Measurements from ENCODE around the gene SND1.
A peak's percentile ranks its signal among the peaks of the same experiment; 100 is the strongest.

The SND1 gene

DNA sequence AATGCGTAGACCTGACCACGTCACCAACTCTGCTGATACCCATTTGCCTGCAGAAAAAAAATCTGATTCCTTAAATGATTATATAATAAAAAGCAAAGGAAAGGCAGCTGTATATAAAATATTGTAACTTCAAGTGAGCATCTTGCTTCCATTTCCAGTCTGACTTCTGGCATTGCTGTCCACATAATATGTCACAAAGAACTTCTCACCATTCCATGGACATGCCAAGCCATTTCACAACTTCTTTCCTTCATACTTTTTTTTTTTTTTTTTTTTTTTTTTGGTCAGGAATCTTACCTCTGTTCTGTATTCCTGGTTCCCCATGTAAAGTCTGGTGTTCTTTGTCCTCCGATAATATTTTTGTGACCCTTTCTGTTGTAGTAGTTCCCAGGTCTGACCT, 165.5 kb downstream of the SND1 start:
- DNase-seq (ENCODE audit: low read depth) = no peak
- TF ChIP-seq, protein P1, sequence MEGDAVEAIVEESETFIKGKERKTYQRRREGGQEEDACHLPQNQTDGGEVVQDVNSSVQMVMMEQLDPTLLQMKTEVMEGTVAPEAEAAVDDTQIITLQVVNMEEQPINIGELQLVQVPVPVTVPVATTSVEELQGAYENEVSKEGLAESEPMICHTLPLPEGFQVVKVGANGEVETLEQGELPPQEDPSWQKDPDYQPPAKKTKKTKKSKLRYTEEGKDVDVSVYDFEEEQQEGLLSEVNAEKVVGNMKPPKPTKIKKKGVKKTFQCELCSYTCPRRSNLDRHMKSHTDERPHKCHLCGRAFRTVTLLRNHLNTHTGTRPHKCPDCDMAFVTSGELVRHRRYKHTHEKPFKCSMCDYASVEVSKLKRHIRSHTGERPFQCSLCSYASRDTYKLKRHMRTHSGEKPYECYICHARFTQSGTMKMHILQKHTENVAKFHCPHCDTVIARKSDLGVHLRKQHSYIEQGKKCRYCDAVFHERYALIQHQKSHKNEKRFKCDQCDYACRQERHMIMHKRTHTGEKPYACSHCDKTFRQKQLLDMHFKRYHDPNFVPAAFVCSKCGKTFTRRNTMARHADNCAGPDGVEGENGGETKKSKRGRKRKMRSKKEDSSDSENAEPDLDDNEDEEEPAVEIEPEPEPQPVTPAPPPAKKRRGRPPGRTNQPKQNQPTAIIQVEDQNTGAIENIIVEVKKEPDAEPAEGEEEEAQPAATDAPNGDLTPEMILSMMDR (IDR thresholded peaks at IDR 0.05; ENCODE audit: low read length, missing control alignments) = no peak
- H3K4me3 ChIP-seq (replicated peaks; ENCODE audit: low read depth, low read length) = no peak overlapping the region

DNA sequence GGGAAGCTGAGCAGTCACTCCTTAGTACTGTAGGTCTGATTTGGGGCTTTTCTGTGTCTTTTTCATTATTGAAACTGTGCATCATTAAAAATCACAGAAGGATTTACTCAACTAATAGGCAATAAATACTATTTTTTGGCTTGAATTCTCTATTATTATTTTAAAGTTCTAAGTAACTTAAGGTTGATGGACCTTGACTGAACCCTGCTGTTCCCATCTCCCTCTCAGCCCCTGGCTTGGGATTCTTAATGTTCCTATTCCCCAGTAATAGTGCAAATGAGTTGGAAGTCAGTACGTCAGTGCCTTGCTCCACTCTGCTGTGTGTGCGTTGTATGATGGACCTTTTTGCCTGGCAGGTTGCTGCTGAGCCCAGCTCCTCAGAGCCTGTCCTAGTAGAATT, 166.3 kb downstream of the SND1 start:
- DNase-seq (ENCODE audit: low read depth) = no peak
- H3K4me3 ChIP-seq (replicated peaks; ENCODE audit: low read depth, low read length) = no peak overlapping the region
- TF ChIP-seq, protein P1 (IDR thresholded peaks at IDR 0.05; ENCODE audit: low read length, missing control alignments) = no peak

DNA sequence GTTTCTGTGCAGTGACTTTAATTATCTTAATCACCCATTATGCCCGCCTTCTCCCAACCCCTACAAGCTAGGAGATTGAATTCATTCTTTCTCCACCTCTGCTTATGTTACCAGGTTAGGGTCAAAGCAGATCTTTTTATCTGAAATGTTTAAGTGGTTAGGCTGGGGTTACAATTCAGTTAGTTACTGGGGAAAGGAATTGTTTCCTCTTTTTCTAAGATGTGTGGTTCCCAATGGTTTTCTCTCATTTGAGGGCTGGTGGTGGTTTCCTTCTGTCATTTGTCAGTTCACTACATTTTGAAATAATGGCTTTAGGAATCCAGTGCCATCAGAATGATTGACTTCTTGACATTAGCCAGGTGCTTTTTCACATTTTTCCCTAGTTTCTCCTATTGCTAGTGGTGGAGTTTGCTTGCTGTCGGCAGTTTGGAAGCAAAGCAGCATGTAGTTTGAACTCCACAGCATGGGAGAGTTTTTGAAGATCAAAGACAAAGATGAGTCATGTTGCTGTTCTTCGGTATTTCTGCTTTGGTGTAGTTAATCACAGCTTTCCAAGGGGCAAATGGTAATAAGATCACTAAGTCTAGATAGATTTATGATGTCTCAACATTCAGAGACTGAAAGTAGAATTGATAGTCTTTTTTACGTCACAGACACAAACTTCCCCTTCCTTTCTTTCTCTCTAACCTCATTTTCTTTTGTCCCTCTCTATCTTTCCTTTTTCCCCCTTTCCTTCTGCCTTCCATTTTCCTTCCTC, 168.2 kb downstream of the SND1 start:
- DNase-seq (ENCODE audit: low read depth) = peak; percentile 46
- TF ChIP-seq, protein P1 (IDR thresholded peaks at IDR 0.05; ENCODE audit: low read length, missing control alignments) = no peak
- no peak overlapping the region for H3K4me3 ChIP-seq (replicated peaks; ENCODE audit: low read depth, low read length)

DNA sequence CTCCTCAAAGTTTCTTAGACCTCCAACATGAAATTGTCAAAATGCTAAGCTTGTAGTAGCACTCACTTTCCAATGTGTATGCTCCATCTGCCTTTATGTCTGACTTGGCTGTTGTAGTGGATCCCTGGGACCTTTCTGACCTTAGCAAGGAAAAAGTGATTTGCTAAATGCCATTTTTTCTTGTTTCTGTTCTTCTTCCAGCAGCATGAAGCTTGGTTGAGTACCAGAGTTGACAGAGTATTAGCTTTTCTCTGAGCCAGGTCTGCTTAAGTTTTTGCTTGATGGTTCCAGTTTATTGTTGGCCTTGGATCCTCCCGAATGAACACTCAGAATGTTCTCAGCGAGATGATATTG, 168.7 kb downstream of the SND1 start:
- no peak for DNase-seq (ENCODE audit: low read depth)
- TF ChIP-seq, protein P1 (IDR thresholded peaks at IDR 0.05; ENCODE audit: low read length, missing control alignments) = no peak
- no peak overlapping the region for H3K4me3 ChIP-seq (replicated peaks; ENCODE audit: low read depth, low read length)

DNA sequence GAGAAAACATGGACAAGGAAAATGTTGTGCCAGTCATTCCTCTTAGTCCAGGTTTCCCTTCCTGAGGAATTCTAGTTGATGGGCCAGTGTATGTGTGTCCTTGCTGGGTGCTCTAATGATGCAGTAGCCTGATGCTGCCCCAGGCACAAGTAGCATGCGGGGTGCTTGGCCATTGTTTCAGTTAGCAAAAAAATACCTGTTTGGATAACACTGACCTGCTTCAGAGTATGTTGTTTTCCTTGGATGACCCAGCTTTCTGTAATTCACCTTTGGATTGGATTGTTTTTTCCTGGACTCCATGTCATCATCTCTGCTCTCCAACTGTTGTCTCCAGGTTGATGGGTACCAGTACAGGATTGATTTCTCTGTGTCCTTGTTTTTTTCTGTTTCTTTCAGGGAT, 169.2 kb downstream of the SND1 start:
- no peak for DNase-seq (ENCODE audit: low read depth)
- H3K4me3 ChIP-seq (replicated peaks; ENCODE audit: low read depth, low read length) = no peak overlapping the region
- TF ChIP-seq, protein P1 (IDR thresholded peaks at IDR 0.05; ENCODE audit: low read length, missing control alignments) = no peak

DNA sequence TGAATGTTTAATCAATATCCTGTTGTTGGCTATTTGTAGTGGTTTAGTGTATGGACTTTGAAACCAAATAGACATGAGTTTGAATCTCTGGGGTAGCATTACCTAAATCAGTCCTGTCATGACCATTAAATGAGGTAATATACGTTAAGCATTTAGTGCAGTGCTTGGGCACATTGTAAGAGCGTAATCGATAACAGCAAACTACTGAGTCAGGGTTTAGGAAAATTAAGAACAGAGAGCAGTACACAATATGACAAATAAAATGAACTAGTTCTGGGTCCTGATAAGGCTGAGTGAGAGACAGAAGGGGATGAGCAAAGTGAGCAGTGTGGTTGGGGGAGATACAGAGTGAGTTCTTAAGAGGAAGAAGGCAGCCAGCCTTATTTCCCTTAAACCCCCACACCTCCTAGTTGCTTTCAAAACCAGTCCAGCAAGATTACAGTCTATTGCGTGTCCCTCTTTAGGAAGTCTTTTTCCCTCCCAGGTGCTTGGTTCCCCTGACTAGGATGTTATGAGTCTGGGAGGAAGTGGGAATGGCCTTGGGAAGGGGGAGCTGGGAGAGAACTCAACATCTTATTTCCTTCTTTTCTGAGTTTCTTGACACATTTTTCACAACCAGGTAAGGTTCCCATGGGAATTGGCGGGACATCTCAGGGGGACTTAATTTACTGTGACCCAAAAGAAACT, 171.0 kb downstream of the SND1 start:
- DNase-seq (ENCODE audit: low read depth) = no peak
- TF ChIP-seq, protein P1 (IDR thresholded peaks at IDR 0.05; ENCODE audit: low read length, missing control alignments) = no peak
- no peak overlapping the region for H3K4me3 ChIP-seq (replicated peaks; ENCODE audit: low read depth, low read length)
